IMR-90 (cell line): ENCODE data around the gene GNAO1. TPM values are rescaled to one million over a fixed set of nuclear protein-coding genes. Genes with fewer than 3 reads are reported as not detected.
A peak's percentile ranks its signal among the peaks of the same experiment; 100 is the strongest.

Source experiments
- ATAC-seq: fragments of 200-7000 bp; cut with Tn5 transposase; 2 replicates; pipeline ENCODE4 v1.9.1; 2020; ENCODE audit warnings: low read depth, mild to moderate bottlenecking, moderate library complexity
- Bru-seq: library from RNA; stranded (reverse); fragments of 400-500 nt; gene quantifications from one replicate; lab custom pipeline; 2021; lab: Mats Ljungman, UMichigan
- BruChase-seq, 2 experiments: library from RNA; stranded (reverse); fragments of 400-500 nt; gene quantifications; one replicate each; lab custom pipeline; 2021; lab: Mats Ljungman, UMichigan
- BruUV-seq: library from RNA; stranded (reverse); fragments of 400-500 nt; replicated peaks from 2 replicates; lab custom pipeline; 2021; lab: Mats Ljungman, UMichigan
- CTCF ChIA-PET: fragments of 300-600 bp; formaldehyde crosslinking; extraction: SDS; loops from one replicate; lab custom pipeline; 2021; ENCODE audit warnings: antibody characterized with exemption; lab: Yijun Ruan, JAX
- POLR2A ChIA-PET: fragments of 300-600 bp; sonication (Branson Sonifier 250); formaldehyde crosslinking; loops from one replicate; lab custom pipeline; 2022; ENCODE audit warnings: antibody characterized with exemption; ENCODE audit not compliant: unreplicated experiment; lab: Charles Lee
- DNase-seq: peaks from one replicate; pipeline ENCODE4 v3.0.0; 2013
- H2AFZ ChIP-seq: replicated peaks from 2 replicates; pipeline ENCODE3; 2013; ENCODE audit warnings: low read length, mild to moderate bottlenecking; ENCODE audit not compliant: poor library complexity
- H2AK5ac ChIP-seq: 2 replicates; pipeline ENCODE4 v1.6.1; 2013; ENCODE audit warnings: low read depth, low read length, inconsistent platforms
- H2AK9ac ChIP-seq: replicated peaks from 2 replicates; pipeline ENCODE3; 2013; ENCODE audit warnings: mild to moderate bottlenecking, low read depth, low read length, moderate library complexity; ENCODE audit not compliant: poor library complexity
- H2BK120ac ChIP-seq: 2 replicates; pipeline ENCODE4 v1.6.1; 2013; ENCODE audit warnings: low read depth, low read length, inconsistent platforms
- H2BK15ac ChIP-seq: 3 replicates; pipeline ENCODE4 v1.6.1; 2013; ENCODE audit warnings: low read depth, low read length, inconsistent platforms
- H2BK20ac ChIP-seq: 2 replicates; pipeline ENCODE4 v1.6.1; 2013; ENCODE audit warnings: low read depth, mild to moderate bottlenecking, inconsistent platforms, low read length, moderate library complexity
- H2BK5ac ChIP-seq: 2 replicates; pipeline ENCODE4 v1.6.1; 2013; ENCODE audit warnings: mild to moderate bottlenecking, low read depth, low read length, inconsistent platforms; ENCODE audit not compliant: poor library complexity, severe bottlenecking
- H3K14ac ChIP-seq: replicated peaks from 2 replicates; pipeline ENCODE4 v1.6.1; 2013; ENCODE audit warnings: low read depth, low read length, inconsistent platforms
- H3K18ac ChIP-seq: 2 replicates; pipeline ENCODE4 v1.6.1; 2013; ENCODE audit warnings: low read depth, low read length, control low read depth
- H3K23ac ChIP-seq: 2 replicates; pipeline ENCODE4 v1.6.1; 2013; ENCODE audit warnings: low read depth, low read length, inconsistent platforms
- H3K27ac ChIP-seq: 2 replicates; pipeline ENCODE4 v1.5.1; 2013; ENCODE audit warnings: mild to moderate bottlenecking, control low read depth, low read length; ENCODE audit not compliant: insufficient read depth
- H3K27me3 ChIP-seq: 2 replicates; pipeline ENCODE4 v1.6.1; 2013; ENCODE audit warnings: low read length; ENCODE audit not compliant: control insufficient read depth, insufficient read depth
- H3K36me3 ChIP-seq: 2 replicates; pipeline ENCODE4 v1.6.1; 2013; ENCODE audit warnings: low read length, mixed read lengths; ENCODE audit not compliant: control insufficient read depth, insufficient read depth
- H3K4ac ChIP-seq: 2 replicates; pipeline ENCODE4 v1.6.1; 2013; ENCODE audit warnings: low read depth, low read length, inconsistent platforms
- H3K4me1 ChIP-seq: 2 replicates; pipeline ENCODE4 v1.6.1; 2013; ENCODE audit warnings: low read length, mixed read lengths; ENCODE audit not compliant: control insufficient read depth, insufficient read depth
- H3K4me2 ChIP-seq: 2 replicates; pipeline ENCODE4 v1.6.1; 2013; ENCODE audit warnings: low read depth, mild to moderate bottlenecking, control low read depth, low read length, moderate library complexity
- H3K4me3 ChIP-seq: 2 replicates; pipeline ENCODE4 v1.5.1; 2013; ENCODE audit warnings: low read depth, mild to moderate bottlenecking, control low read depth, low read length, moderate library complexity; ENCODE audit not compliant: insufficient read depth
- H3K56ac ChIP-seq: 2 replicates; pipeline ENCODE4 v1.6.1; 2013; ENCODE audit warnings: low read length, inconsistent platforms; ENCODE audit not compliant: insufficient read depth; ENCODE audit errors: extremely low read depth
- H3K79me1 ChIP-seq, 2 experiments: 2 replicates each; pipeline ENCODE4 v1.6.1; 2013; ENCODE audit warnings: low read length in 2 of 2, inconsistent platforms in 1 of 2, low read depth in 1 of 2
- H3K9ac ChIP-seq: 2 replicates; pipeline ENCODE4 v1.6.1; 2013; ENCODE audit warnings: low read depth, low read length, control low read depth
- H3K9me1 ChIP-seq: 2 replicates; pipeline ENCODE4 v1.6.1; 2013; ENCODE audit warnings: low read length, inconsistent platforms; ENCODE audit not compliant: insufficient read depth
- H3K9me3 ChIP-seq: 2 replicates; pipeline ENCODE4 v1.6.1; 2013; ENCODE audit warnings: low read length; ENCODE audit not compliant: control insufficient read depth, insufficient read depth
- H4K20me1 ChIP-seq: 2 replicates; pipeline ENCODE4 v1.6.1; 2013; ENCODE audit warnings: low read length, inconsistent platforms; ENCODE audit not compliant: insufficient read depth
- H4K5ac ChIP-seq: 2 replicates; pipeline ENCODE4 v1.6.1; 2013; ENCODE audit warnings: mild to moderate bottlenecking, low read depth, low read length, control low read depth
- H4K8ac ChIP-seq, 2 experiments: 2 replicates each; pipeline ENCODE4 v1.6.1; 2013; ENCODE audit warnings: low read depth in 2 of 2, low read length in 2 of 2, control low read depth in 1 of 2, inconsistent platforms in 1 of 2
- H4K91ac ChIP-seq: 2 replicates; pipeline ENCODE4 v1.6.1; 2013; ENCODE audit warnings: low read depth, low read length, inconsistent platforms; ENCODE audit not compliant: insufficient read depth
- FOS ChIP-seq: fragments of 150-350 bp; IDR thresholded peaks from 2 replicates; pipeline ENCODE4 v1.6.1; 2016; ENCODE audit warnings: low read depth, low read length
- MAZ ChIP-seq: IDR thresholded peaks from 2 replicates; pipeline ENCODE4 v1.6.1; 2012; ENCODE audit warnings: low read depth, mild to moderate bottlenecking, low read length, improper control_type of control experiment, moderate library complexity, borderline replicate concordance
- WGBS, 2 experiments: methylation state at CpG; one replicate each; pipeline versions ENCODE4 v1.1.5 to v1.1.7; 2013; ENCODE audit warnings: missing lambda C conversion rate in 2 of 2; ENCODE audit not compliant: insufficient read length in 1 of 2; ENCODE audit errors: extremely low coverage in 2 of 2; 5-methylcytosine and 5-hydroxymethylcytosine counted together
- dilution Hi-C: fragments of 300-500 bp; cut with HindIII; formaldehyde crosslinking; loops from one replicate; pipeline ENCODE4 v1.14.3; 2018; ENCODE audit warnings: low sequenced_read_pairs; ENCODE audit not compliant: unreplicated experiment
- in situ Hi-C: fragments of 300-500 bp; cut with MboI; formaldehyde crosslinking; loops from 3 replicates; pipeline ENCODE4 v1.14.3; 2019; ENCODE audit warnings: low sequenced_read_pairs, inconsistent platforms, mixed read lengths
- intact Hi-C: fragments of 100-400 bp; cut with micrococcal nuclease; formaldehyde crosslinking; loops from 2 replicates; pipeline ENCODE4 v1.10.0; 2022
- long read RNA-seq: library from polyadenylated mRNA; unstranded; transcript quantifications from one replicate; pipeline ENCODE4 v2.0.0, GENCODE V29; 2021; ENCODE audit not compliant: unreplicated experiment
- polyA plus RNA-seq, 3 experiments: library from polyadenylated mRNA; depleted of rRNA; stranded (reverse); fragments of >200 nt; gene quantifications; 2 replicates each; pipeline ENCODE4 v1.2.3, GENCODE V29; 2012; ENCODE audit warnings: low replicate concordance in 1 of 3
- total RNA-seq: library from RNA; depleted of rRNA; stranded (reverse); fragments of >200 nt; gene quantifications from 2 replicates; pipeline ENCODE4 v1.2.3, GENCODE V29; 2012; rRNA removed

The GNAO1 gene
- under 0.01 TPM in 1 of 2 replicates, not detected in the other for total RNA-seq
- 0.07 and 0.09 TPM in 2 replicates for polyA plus RNA-seq (2012; rRNA removed)
- 0.03 and 0.10 TPM in 2 replicates for polyA plus RNA-seq (2012; cell fraction: cytosol; rRNA removed)
- 0.11 and 0.25 TPM in 2 replicates for polyA plus RNA-seq (2012; cell fraction: nucleus; rRNA removed; ENCODE audit: low replicate concordance)
- percentile 10 among the genes with signal in this experiment for Bru-seq, nascent RNA
- percentile 8 among the genes with signal in this experiment for BruChase-seq, experiment 1, labeled RNA remaining after a 6-hour chase
- percentile 8 among the genes with signal in this experiment for BruChase-seq, experiment 2, labeled RNA remaining after a 2-hour chase
- long read RNA-seq = 0 reads

GRCh38 chr16:56191156-56191815, at the start of gene GNAO1:
Gene GNAO1 (plus strand): TSS chr16:56191489. CDS start chr16:56192236, 747 bp downstream.
- CTCF ChIA-PET = no interaction called here
- dilution Hi-C loops = no loop called here

More at GRCh38 chr16:56191156-56191815, at the start of gene GNAO1:
- no TSS peak for BruUV-seq
- Histone ChIP-seq H4K91ac (no peak within 1 kb of the TSS), H4K20me1 (no peaks in the 10 kb centered on the region), H2BK120ac (no peak within 1 kb of the TSS), H2BK15ac (no peak within 1 kb of the TSS), H3K18ac (no peak within 1 kb of the TSS), H3K36me3 (no peaks in the 10 kb centered on the region), H3K56ac (no peak within 1 kb of the TSS), H3K9me3 (0 out of 2 replicates have a peak, but pooled peaks cover 5% of the 10 kb centered on the region), H3K79me1 (no peaks in the 10 kb centered on the region), H2AK5ac (no peak within 1 kb of the TSS), H3K23ac (no peak within 1 kb of the TSS; the same call in 1 of the 2 replicates), H2BK20ac (no peak within 1 kb of the TSS), H3K27me3 (peaks cover 55% of the 10 kb centered on the region), H3K4me3 (peak within 1 kb of the TSS; percentile 55), H2BK5ac (no peak within 1 kb of the TSS), H3K4me2 (peak within 1 kb of the TSS; percentile 67), H2AK9ac (no peak within 1 kb of the TSS), H3K4ac (no peak within 1 kb of the TSS), H2AFZ (peak within 1 kb of the TSS; percentile 91), H4K5ac (no peak within 1 kb of the TSS), H3K27ac (no peak within 1 kb of the TSS), H3K4me1 (no peaks in the 10 kb centered on the region; the same call in 1 of the 2 replicates), H3K14ac (no peak within 1 kb of the TSS), H4K8ac (no peak within 1 kb of the TSS), H3K9me1 (no peaks in the 10 kb centered on the region), H3K9ac (no peak within 1 kb of the TSS; the same call in 1 of the 2 replicates)
- ATAC-seq (peak; percentile 90), DNase-seq (peak; percentile 51)
- TF ChIP-seq FOS (no peak), MAZ (peak; percentile 70; the same call in 1 of the 2 replicates)
- WGBS, 2 experiments = 3% methylated on average over 24 of the region's 91 CpGs; no CpG with 5 or more reads in 1 of the 2 experiments
- POLR2A ChIA-PET = no interaction called here
- intact Hi-C loops (loop anchor here (5.0 kb wide), 1 partner anchor 111 kb away; no protein-coding TSS in a partner anchor), in situ Hi-C loops (no loop called here)
